NCI-H1930 (cell line): Measurements from ENCODE around the gene AATK.
"Not testable (repeated sequence)": the region's sequence is repeated elsewhere in the genome, so short reads cannot be mapped to it uniquely, and the experiment has no call there.

Experiments
- DNase-seq, 2 experiments: peaks; one replicate each; lab custom pipeline; 2025; lab: John Stamatoyannopoulos, UW

The AATK gene

DNA sequence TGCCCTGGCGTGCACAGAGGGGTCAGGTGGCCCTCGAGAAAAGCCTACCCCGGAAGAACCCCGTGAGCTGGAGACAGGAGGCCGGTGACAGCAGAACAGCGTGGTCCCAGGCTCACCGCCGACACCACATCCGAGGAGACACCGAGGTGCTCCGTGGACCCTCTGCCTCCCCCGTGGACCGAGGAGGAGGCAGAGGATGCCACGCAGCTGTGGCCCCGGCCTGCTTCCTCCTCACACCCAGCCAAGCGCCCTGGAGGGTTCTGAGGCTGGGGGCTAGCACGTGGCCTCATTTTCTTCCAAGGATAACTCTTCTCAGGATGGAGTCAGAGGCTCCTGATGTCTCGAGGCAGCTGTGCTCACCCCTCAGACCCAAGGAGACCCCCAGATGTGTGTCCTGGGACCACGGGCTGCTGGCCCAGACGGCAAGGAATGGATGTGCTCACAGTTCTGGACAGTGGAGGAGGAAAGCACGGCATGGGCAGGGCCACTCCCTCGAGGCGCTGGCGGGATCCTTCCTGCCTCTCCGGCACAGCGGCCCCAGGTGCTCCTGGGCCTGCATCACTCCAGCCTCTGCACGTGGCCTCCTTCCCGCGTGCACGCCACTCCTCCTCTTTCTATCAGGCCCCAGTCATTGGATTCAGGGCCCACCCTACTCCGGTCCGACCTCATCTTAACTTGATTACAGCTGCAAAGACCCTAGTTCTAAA lies 5.1 kb downstream of the AATK start:
- no peak for DNase-seq

DNA sequence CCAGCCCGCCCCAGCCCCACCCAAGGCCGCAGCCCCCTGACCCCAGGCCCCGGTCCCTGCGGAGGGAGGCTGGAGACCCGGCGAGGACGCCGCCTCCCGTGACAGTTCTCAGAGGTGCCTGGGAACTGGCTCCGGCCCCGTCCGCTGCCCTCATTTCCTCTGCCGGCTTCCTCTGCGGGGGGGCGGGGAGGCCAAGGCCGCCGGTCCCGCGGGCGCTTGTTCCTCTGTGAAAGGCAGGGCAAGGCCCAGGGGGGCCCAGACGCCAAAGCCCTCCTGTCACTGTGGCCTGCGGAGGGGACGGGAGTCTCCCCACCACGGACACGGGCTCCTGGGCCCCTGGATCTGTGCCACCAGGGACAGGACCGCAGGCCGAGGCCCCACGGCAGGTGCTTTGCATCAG lies 5.7 kb downstream of the AATK start:
- no peak for DNase-seq

DNA sequence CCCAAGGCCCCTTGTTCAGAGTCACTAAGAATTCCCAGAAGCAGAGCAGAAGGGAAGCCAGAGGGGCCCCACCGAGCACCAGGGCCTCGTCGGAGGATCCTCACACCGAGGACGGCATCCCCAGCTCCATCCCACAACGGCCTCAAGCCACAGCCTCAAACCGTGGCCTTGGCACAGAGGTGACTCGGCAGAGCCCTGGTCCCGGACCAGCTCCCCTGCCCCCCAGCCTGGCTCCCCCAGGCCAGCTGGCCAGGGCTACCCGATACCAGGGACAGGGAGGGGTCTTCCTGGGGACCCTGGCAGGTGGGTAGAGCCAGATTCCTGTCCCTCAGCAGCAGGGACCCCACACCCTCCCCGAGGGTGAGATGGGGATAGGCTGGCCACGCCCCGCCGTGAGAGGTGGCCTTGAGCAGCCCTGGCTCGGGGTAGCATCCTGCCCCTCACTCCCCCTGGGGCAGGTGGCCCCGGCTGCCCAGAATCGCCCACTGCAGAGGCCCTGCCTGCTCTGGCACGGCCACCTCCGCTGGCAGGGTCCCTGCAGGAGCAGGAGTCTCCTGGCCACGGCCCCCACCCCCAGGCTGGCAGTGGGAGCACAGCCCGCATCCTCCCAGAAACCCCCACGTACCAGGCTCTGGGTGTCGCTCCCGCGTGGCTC lies 6.3 kb downstream of the AATK start:
- no peak for DNase-seq

DNA sequence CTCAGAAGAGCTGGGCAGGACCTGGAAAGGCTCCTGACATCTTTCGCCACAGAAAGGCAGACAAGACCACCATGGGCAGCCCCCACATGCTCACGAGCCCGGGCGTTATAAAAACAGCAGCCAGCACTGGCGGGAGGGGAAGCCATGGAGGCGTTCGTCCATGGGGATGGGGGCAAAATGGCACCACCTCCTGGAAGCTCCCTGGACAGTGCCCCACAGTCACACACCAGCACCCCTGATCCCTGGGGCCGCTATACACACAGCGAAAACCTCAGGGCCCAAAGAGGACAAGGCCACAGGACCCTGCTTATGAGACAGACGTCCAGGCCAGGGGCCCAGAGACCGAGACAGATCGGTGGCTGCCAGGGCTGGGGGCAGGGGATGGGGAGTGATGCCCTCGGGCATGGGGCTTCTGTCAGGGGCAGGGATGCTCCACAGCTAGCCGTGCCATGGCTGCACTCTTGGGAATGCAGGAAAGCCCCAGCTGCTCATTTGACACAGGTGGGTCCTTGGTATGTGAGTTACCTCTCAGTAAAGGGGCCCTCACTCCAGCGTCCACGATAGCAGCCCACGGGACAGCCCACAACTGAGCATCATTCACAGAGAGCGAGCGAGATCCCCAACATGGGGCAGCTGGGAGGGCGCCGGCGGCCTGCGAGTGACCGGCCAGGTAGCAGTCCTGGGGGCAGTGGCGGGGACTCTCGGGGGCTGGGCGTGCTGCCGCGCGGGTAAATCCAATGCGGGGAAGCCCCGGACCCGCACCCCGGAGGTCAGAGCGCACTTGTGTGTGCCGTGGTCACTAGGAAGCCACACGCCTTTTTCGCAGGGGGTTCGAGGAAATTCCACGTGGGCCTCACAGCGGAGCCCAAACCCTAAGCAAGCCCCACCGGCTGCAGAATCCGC lies 7.1 kb downstream of the AATK start:
- no peak for DNase-seq

DNA sequence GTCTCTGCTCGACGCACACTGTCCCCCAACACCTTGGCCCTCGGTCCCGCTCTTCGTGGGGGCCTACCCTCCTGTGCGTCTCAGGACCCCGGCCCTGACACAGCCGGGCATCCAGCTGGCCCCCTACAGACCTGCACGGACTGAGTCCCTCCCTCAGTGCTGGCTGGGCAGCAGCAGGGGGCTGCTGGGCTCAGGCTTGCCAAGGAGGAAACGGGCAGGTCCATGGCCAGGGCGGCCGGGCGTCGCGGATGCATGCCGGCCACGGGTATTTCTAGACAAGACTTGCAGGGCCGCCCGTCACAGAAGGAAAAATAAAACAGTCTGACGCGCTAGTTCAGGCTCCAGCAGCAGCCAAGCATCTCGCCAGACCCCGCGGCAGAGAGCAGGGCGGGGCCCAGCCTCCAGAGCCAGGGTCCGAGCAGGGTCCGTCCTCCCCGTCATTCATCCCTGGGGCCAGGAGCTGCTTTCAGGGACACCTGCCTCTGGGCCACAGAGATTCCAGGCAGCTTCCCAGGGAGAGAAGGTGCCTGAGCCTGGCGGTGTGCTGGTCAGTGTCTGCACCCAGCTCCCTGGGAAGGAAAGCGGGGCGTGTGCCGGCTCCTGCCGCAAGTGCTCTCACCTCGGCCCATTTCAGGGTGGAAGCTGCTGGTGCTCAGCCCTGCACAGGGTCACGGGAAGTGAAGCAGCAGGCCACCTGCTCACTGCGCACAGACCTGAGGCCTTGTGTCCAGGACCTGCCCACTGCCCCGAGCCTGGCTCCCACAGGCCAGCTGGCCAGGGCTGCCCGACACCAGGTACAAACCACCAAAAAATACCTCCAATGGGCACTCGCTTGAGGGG lies 8.0 kb downstream of the AATK start:
- no peak for DNase-seq

DNA sequence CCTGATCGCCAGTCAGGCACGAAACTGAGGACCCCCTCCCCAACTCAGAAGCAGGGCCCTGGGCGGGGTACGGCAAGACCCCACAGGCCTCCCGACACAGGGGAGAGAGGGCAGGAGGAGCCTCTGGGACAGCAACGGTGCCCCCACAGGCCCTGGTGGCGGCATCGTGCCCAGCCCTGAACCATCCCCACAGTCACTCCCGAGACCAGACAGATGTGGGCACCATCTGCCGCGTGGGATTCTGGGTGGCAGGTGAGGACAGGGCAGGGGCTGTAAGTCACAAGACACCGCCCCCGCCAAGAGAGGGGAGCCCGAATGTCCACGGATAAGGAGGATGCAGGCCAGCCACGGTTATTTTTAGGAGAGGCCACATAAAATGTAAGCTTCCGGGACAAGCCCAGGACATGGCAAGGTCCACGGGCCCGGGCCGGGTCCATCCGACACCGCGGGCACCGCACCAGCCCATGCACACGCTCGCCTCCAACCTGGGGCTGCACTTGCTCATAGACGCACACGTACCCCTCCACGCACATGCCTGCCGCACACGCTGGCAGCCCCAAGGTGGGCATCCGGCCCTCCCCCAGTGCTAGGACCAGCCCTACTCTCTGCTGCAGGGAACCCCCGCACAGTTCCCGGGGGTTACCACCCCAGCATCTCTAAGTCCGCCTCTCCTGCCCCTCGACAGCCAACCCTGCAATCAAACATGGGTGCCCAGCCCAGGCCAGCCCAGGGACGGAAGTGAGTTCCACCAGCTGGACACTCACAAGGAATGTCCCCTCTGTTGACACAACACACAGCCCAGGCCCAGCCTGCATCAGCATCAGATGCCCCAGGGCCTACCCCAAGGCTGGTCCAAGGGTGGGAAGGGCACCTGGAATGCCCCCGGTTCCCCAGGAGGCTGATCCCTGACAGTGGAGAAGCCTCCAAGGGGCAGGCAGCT lies 8.9 kb downstream of the AATK start:
- no peak for DNase-seq

DNA sequence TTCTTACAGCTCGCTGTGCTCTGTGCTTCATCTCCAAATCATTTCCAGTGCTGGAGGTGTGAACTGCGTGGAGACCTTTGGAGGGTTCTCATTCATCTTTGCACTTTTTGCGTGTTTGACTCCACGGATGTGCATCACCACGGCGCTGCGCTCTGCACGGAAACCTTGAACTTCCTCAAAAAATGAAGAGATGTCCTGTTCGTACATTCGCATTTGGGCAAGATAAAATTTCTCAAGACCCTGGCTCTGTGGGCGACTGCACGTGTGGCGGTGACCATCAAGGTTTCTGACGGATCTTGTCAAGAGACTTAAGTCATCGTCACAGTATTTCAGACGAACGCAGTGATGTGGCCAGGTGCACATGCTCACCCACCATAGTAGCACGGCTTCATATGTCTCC lies 11.1 kb downstream of the AATK start:
- DNase-seq: no peak

DNA sequence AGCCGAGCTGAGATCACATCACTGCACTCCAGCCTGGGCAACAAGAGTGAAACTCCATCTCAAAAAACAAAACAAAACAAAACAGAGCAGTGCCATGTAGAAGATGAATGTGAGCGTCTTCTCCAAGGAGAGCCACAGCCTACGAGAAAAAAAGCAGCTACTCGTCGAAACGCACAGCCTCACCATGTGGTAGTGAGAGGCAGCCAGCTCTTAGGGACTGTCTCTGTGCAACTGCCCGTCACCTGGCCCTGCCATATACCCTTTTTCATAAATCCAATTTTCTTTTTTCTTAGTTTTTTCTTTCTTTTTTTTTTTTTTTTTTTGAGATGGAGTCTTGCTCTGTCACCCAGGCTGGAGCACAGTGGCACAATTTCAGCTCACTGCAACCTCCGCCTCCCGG lies 12.0 kb downstream of the AATK start:
- not testable (repeated sequence) for DNase-seq

DNA sequence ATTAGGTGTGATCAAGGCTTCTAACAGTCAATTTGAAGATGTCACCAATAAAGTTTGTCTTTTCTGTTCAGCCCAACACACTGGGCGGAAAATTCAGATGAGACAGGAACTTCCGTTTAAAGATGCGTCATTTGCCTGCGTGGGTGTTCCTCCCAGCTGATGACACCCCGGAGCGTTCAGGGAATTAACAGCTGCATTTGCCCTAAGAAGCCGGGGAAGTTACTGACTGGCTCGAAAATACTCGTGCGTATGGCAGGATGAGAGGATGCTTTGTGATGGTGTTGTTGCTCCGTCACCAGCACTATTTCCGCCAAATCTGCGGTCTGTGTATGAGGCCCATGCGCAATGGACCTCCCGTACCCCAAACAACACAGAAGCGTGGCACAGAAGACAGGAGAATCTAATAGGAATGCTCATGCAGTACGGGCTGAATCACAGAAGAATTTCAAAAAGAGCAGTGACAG lies 12.6 kb downstream of the AATK start:
- no peak for DNase-seq

DNA sequence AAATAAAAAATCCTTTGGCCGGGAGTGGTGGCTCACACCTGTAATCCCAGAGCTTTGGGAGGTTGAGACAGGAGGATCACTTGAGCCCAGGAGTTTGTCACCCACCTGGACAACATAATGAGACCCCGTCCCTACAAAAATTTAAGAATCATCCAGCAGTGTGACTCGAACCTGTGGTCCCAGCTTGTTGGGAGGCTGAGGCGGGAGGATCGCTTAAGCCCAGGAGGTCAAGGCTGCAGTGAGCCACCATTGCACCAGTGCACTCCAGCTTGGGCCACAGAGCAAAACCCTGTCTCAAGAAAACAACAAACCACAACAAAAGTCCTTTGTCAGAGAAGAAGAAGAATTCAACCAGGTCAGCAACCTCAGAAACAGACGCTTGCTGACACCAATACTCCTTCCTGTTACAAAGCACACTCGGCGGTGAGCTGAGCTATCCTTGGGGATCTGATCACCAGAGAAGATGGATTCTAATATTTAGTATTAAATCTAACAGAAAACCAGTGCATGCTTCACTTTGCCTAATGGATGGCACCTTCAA lies 13.7 kb downstream of the AATK start:
- no peak for DNase-seq

DNA sequence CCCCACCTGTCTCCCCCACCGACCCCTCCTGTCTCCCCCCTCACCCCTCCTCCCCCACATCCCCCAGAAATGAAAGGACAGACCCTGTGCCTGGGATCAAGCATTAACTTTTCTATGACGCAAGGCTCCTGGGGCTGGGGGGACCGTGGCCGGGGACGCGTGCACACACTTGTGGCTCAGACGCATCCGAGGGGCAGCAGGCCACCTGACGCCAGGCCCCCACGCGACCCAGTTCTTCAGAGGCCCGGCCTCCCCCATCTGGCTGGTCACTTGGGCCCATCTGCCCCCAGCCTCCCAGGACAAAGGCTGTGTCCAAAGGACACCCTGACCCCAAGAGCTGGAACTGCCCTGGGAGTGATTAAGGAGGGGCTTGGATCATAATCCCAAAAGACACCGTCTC lies 14.7 kb downstream of the AATK start:
- DNase-seq: no peak

DNA sequence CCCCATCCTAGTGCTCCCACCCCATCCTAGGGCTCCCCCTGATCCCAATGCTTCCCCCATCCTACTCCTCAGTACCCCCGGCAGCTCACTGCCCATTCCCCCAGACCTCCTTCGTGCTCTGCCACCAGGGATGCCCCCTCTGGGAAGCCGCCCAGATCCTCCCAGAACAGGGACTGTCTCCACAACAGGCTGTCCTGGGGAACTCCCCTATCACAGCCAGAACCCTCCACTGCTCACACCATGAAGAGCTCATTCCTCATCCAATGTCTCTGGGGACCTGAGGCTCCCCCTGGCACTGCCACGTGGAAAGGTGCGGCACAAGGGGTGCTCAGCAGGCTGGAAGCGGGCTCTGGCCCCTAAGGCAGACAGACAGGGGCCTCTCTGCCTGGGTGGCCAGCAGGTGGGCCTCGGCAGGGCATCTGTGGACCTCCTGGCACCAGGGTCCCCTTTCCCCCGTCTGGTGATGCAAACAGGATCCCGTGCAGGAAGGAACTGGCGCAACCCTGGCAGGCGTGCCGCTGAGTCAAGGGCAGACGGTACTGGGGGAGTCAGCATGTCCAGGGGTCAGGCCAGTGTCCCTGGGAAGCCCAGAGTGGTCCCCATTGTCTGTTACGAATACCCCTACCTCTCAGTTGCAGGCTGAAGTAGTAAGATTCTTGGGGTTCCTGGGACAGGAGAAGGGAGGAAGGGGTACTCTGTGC lies 15.5 kb downstream of the AATK start:
- DNase-seq: no peak

DNA sequence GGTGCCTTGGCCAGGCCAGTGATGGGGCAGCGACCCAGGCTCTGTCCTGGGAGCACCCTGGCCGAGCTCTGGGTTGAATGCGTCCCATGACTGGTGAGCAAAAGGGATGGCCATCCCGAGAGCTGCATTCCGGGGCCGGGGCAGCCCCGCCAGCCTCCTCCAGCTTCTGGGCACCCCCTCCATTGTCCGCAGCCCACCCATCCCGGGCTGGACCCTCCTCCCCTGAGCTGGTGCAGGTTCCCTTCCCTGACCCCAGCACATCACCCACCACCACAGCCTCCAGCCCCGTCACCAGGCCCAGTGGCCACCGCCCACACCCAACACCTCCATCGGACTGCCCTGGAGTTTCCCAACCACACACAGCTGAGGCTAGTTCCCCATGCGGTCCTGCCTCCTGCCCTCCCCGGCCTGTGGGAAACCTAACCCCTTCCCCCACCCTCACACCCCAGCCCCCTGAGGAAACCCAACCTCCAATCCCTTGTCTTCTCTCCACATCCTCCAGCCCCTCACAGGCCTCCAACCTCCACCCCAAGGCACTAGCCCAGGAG lies 17.0 kb downstream of the AATK start:
- DNase-seq: no peak

DNA sequence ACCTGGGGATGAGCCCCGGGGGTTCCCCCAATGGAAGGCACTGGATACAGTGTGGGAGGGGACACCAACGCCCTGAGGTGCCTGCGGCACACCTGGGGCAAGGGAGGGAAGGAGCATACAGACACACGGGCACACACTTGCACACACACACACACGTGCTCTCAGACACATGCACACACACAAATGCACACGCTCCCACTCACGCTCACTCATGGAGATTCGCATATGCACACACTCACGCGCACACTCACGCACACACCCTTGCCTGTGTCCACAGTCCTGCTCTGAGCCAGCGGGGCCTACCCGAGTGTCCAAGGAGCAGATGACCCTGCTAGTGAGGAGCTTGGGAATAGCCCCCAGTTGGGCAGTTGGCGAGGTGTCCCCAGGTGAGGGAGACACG lies 17.4 kb downstream of the AATK start:
- no peak for DNase-seq

DNA sequence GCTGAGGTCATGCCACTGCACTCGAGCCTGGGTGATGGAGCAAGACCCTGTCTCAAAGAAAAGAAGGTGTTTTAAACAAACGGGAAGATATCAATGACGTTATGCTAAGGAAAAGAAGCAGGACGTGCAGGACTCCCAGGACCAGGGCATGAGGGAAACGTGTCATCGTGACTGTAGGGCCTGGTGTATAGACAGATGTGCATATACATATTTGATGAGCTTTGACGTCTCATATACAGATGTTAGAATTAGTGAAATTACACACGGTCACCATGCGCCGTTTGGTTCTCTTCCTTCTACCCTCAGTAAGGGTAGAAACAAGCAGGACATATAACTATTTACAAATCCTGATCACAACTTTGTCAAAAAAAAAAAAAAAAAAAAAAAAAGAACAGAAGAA lies 18.3 kb downstream of the AATK start:
- DNase-seq: no peak

DNA sequence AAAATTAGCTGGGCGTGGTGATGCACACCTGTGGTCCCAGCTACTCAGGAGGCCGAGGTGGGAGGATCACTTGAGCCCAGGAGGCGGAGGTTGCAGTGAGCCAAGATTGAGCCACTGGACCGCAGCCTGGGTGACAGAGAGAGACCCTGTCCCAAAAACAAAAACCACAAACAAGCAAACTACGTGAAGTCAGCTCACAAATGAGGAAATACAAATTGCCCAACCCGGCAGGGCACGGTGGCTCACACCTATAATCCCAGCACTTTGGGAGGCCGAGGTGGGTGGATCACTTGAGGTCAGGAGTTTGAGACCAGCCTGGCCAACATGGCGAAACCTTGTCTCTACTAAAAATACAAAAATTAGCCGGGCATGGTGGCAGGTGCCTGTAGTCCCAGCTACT lies 19.8 kb downstream of the AATK start:
- not testable (repeated sequence) for DNase-seq

DNA sequence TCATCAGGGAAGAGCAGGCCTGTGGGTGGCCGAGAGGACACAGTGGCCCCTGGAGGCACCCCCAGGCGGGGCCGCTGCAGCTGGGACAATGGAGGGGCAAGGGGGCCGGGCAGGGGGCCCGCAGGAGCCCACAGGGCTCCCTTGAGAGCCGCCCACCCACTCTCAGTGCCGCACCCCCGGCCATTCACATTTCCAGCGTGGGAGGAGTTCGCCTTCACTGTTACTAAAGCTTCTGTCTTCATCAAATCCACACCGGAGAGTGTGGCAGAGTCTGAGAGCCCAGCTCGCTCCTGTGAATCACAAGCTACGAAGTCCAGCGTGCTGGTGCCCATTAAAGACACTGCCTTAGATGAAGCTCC lies 21.6 kb downstream of the AATK start:
- no peak for DNase-seq

DNA sequence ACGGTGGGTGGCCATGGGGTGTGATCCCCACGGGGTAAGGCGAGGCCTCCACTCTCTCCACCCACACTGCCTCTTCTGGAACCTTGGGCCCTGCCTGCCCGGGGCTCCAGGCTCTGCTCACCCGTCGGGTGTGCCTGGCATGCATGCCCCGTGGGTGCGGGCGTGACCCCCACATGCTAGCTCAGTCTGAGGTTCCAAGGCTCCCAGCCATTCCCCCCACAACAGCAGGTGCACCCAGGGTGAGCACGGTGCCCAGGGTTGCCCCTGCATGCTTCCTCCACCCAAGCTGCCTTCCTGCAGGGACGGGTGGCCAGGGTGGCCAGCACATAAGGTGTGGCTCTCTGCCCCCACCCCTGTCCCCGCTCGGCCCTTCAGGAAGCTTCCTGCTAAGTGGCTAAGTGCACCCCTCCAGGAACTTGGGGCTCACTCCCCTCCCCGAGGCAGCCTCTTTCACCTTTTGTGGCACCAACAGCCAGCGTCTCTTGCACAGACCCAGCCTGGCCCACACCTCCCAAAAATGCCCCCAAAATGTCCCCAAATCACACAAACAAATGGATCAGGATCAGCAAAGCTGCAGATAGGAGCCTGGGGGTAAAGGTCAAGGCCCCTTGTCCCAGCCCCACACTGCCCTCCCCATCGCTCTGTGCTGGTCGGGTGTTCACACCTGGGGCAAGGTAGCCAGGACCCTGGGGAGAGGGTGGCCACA lies 22.2 kb downstream of the AATK start:
- no peak for DNase-seq

DNA sequence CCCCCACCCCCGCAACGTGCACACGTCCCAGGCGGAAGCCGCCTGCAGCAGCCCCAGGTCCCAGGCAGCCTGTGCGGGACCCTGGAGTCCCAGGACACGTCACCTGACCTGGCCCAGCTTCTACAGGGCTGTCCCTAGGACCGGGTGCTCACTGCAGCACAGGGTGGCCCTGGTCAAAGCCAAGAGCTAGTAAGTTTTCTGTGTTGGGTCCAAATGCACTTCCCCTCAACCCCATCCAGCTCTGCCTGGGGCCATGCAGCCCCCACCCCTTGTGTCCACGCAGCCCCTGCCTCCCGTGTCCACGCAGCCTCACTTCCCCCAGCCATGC lies 22.9 kb downstream of the AATK start:
- no peak for DNase-seq
